ENCODE results near the gene LATS2. TPM values are rescaled to one million over a fixed set of nuclear protein-coding genes. Genes with fewer than 3 reads are reported as not detected.
"Not testable (repeated sequence)": the region's sequence is repeated elsewhere in the genome, so short reads cannot be mapped to it uniquely, and the experiment has no call there.

Gene LATS2
- total RNA-seq, 1 experiment from 2014 or later, result 18.8 TPM

DNA sequence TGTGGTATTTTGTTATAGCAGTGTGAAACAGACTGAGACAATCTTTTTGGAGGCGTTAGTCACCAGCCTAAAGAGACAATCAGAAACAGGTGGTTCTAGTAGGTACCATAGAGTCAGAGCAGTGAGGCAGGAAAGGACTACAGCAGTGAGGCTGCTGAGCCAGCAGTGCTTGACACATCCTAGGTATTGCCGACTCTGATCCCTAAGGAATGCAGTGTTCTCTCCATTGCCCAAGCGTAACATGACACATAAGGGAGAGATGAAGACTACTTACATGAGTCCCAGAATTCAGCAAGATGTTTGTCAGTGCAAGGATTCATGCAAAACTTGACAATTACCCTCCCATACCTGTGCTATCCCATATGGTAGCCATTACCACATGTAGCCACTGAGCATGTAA is 96.5 kb downstream of the LATS2 start:
- Histone ChIP-seq H3K9me2 (ENCODE audit: insufficient read depth) (no peaks in the 10 kb centered on the region), H3K9ac (ENCODE audit: low read length) (no peak overlapping the region), H3K4me2 (ENCODE audit: low read length) (no peak overlapping the region), H3K9me3 (ENCODE audit: control insufficient read depth in 1 of 2, insufficient read depth in 1 of 2, low read depth in 1 of 2, low read length in 2 of 2) (no peaks in the 10 kb centered on the region), H2AFZ (ENCODE audit: low read depth, low read length, poor library complexity, severe bottlenecking) (no peak overlapping the region), H3K36me3 (ENCODE audit: control insufficient read depth in 1 of 2, insufficient read depth in 2 of 2, low read length in 2 of 2) (no peaks in the 10 kb centered on the region), H4K20me1 (ENCODE audit: insufficient read depth) (no peaks in the 10 kb centered on the region), H3K4me1 (ENCODE audit: control insufficient read depth in 1 of 2, insufficient read depth in 2 of 2, low read length in 2 of 2) (peaks cover 0 to 12% of the 10 kb centered on the region in 2 experiments; a peak in 2 of 4 replicates), H3K79me2 (ENCODE audit: insufficient read depth, low read length) (no peaks in the 10 kb centered on the region), H3K27ac (ENCODE audit: low read depth, low read length) (no peak overlapping the region), H3K27me3 (ENCODE audit: insufficient read depth, low read length) (0 out of 2 replicates have a peak, but pooled peaks cover 7% of the 10 kb centered on the region), H3K4me3 (replicated peaks in 1 of 2; ENCODE audit: low read depth in 1 of 2, low read length in 2 of 2) (no peak overlapping the region)
- POLR2A ChIA-PET, result no interaction called here
- CTCF ChIA-PET, result no interaction called here
- RAD21 ChIA-PET (ENCODE audit: low non-redundant PET in 1 of 2, low total read pairs in 2 of 2, uncharacterized antibody in 2 of 2, unreplicated experiment in 2 of 2), result no interaction called here
- intact Hi-C loops (cut with micrococcal nuclease), result no loop called here
- TF ChIP-seq, protein P1, sequence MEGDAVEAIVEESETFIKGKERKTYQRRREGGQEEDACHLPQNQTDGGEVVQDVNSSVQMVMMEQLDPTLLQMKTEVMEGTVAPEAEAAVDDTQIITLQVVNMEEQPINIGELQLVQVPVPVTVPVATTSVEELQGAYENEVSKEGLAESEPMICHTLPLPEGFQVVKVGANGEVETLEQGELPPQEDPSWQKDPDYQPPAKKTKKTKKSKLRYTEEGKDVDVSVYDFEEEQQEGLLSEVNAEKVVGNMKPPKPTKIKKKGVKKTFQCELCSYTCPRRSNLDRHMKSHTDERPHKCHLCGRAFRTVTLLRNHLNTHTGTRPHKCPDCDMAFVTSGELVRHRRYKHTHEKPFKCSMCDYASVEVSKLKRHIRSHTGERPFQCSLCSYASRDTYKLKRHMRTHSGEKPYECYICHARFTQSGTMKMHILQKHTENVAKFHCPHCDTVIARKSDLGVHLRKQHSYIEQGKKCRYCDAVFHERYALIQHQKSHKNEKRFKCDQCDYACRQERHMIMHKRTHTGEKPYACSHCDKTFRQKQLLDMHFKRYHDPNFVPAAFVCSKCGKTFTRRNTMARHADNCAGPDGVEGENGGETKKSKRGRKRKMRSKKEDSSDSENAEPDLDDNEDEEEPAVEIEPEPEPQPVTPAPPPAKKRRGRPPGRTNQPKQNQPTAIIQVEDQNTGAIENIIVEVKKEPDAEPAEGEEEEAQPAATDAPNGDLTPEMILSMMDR (IDR thresholded peaks at IDR 0.05 in 2 of 3, conservative IDR thresholded peaks at IDR 0.05 in 1 of 3; ENCODE audit: borderline replicate concordance in 1 of 3, insufficient read depth in 1 of 3, low read depth in 2 of 3, low read length in 2 of 3), result no peak
- no peak for TF ChIP-seq POLR2A (IDR thresholded peaks at IDR 0.05; ENCODE audit: borderline replicate concordance, extremely low read depth, insufficient read depth, insufficient read length)
- TF ChIP-seq ZFX (IDR thresholded peaks at IDR 0.05), result no peak
- TF ChIP-seq, protein P2, sequence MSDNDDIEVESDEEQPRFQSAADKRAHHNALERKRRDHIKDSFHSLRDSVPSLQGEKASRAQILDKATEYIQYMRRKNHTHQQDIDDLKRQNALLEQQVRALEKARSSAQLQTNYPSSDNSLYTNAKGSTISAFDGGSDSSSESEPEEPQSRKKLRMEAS (IDR thresholded peaks at IDR 0.05), result no peak
- no peak for TF ChIP-seq JUND (IDR thresholded peaks at IDR 0.05)
- no peak for TF ChIP-seq POLR2AphosphoS5 (IDR thresholded peaks at IDR 0.05; ENCODE audit: low read depth, low read length)
- no peak for TF ChIP-seq EZH2phosphoT487 (IDR thresholded peaks at IDR 0.05; ENCODE audit: borderline replicate concordance)
- TF ChIP-seq, protein P3, sequence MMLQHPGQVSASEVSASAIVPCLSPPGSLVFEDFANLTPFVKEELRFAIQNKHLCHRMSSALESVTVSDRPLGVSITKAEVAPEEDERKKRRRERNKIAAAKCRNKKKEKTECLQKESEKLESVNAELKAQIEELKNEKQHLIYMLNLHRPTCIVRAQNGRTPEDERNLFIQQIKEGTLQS (IDR thresholded peaks at IDR 0.05), result no peak
- TF ChIP-seq EZH2 (IDR thresholded peaks at IDR 0.05), result no peak
- no peak for TF ChIP-seq CEBPB (IDR thresholded peaks at IDR 0.05; ENCODE audit: low read depth)
- TF ChIP-seq SP1 (IDR thresholded peaks at IDR 0.05; ENCODE audit: low read depth), result no peak
- TF ChIP-seq TCF7L2 (IDR thresholded peaks at IDR 0.05; ENCODE audit: borderline replicate concordance, extremely low read depth, insufficient read depth, insufficient read length), result no peak
- no peak for TF ChIP-seq ELF1 (IDR thresholded peaks at IDR 0.05; ENCODE audit: borderline replicate concordance, low read depth)
- TF ChIP-seq SIN3A (IDR thresholded peaks at IDR 0.05; ENCODE audit: low read depth), result no peak
- TF ChIP-seq YY1 (IDR thresholded peaks at IDR 0.05; ENCODE audit: extremely low read depth, insufficient replicate concordance, low read depth, low read length), result no peak
- TF ChIP-seq ZNF274 (IDR thresholded peaks at IDR 0.05; ENCODE audit: low read depth, low read length), result no peak
- TF ChIP-seq, protein P4, sequence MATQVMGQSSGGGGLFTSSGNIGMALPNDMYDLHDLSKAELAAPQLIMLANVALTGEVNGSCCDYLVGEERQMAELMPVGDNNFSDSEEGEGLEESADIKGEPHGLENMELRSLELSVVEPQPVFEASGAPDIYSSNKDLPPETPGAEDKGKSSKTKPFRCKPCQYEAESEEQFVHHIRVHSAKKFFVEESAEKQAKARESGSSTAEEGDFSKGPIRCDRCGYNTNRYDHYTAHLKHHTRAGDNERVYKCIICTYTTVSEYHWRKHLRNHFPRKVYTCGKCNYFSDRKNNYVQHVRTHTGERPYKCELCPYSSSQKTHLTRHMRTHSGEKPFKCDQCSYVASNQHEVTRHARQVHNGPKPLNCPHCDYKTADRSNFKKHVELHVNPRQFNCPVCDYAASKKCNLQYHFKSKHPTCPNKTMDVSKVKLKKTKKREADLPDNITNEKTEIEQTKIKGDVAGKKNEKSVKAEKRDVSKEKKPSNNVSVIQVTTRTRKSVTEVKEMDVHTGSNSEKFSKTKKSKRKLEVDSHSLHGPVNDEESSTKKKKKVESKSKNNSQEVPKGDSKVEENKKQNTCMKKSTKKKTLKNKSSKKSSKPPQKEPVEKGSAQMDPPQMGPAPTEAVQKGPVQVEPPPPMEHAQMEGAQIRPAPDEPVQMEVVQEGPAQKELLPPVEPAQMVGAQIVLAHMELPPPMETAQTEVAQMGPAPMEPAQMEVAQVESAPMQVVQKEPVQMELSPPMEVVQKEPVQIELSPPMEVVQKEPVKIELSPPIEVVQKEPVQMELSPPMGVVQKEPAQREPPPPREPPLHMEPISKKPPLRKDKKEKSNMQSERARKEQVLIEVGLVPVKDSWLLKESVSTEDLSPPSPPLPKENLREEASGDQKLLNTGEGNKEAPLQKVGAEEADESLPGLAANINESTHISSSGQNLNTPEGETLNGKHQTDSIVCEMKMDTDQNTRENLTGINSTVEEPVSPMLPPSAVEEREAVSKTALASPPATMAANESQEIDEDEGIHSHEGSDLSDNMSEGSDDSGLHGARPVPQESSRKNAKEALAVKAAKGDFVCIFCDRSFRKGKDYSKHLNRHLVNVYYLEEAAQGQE (IDR thresholded peaks at IDR 0.05; ENCODE audit: low read depth), result no peak
- DNase-seq (ENCODE audit: low read depth, low spot score) (no peak), ATAC-seq (no peak)
- BruUV-seq (replicated peaks), result no TSS peak

DNA sequence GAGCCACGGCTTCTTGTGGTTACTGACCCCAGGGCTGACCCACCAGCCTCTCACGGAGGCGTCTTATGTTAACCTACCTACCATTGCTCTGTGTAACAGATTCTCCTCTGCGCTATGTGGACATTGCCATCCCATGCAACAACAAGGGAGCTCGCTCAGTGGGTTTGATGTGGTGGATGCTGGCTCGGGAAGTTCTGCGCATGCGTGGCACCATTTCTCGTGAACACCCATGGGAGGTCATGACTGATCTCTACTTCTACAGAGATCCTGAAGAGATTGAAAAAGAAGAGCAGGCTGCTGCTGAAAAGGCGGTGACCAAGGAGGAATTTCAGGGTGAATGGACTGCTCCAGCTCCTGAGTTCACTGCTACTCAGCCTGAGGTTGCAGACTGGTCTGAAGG is 99.7 kb downstream of the LATS2 start:
- H4K20me1 ChIP-seq (ENCODE audit: insufficient read depth); H2AFZ ChIP-seq (ENCODE audit: low read depth, low read length, poor library complexity, severe bottlenecking); H3K9me3 ChIP-seq (ENCODE audit: control insufficient read depth in 1 of 2, insufficient read depth in 1 of 2, low read depth in 1 of 2, low read length in 2 of 2); H3K9ac ChIP-seq (ENCODE audit: low read length); H3K4me2 ChIP-seq (ENCODE audit: low read length); BruUV-seq (replicated peaks); H3K4me3 ChIP-seq (replicated peaks in 1 of 2; ENCODE audit: low read depth in 1 of 2, low read length in 2 of 2); DNase-seq (ENCODE audit: low read depth, low spot score); H3K36me3 ChIP-seq (ENCODE audit: control insufficient read depth in 1 of 2, insufficient read depth in 2 of 2, low read length in 2 of 2); ATAC-seq; H3K27me3 ChIP-seq (ENCODE audit: insufficient read depth, low read length); H3K27ac ChIP-seq (ENCODE audit: low read depth, low read length); H3K4me1 ChIP-seq (ENCODE audit: control insufficient read depth in 1 of 2, insufficient read depth in 2 of 2, low read length in 2 of 2); CTCF ChIA-PET; intact Hi-C loops (cut with micrococcal nuclease); H3K9me2 ChIP-seq (ENCODE audit: insufficient read depth); RAD21 ChIA-PET (ENCODE audit: low non-redundant PET in 1 of 2, low total read pairs in 2 of 2, uncharacterized antibody in 2 of 2, unreplicated experiment in 2 of 2); H3K79me2 ChIP-seq (ENCODE audit: insufficient read depth, low read length); POLR2A ChIA-PET: not testable (repeated sequence)

All from HCT116 (cell line).